Heart right ventricle (tissue), 16 donors: ENCODE measurements around the gene TTR. TPM values are rescaled to one million over a fixed set of nuclear protein-coding genes. Genes with fewer than 3 reads are reported as not detected.

Experiments
- ATAC-seq, 8 donors: fragments of 200-7000 bp; cut with Tn5 transposase; one replicate each; pipeline ENCODE4 v1.9.1; 2020; ENCODE audit warnings: mild to moderate bottlenecking in 8 of 8, moderate library complexity in 8 of 8, moderate number of reproducible peaks in 1 of 8
- DNase-seq, 2 donors: peaks; one replicate each; pipeline ENCODE4 v3.0.0-alpha.2; 2020
- H3K27ac ChIP-seq, 10 donors: fragments of 200-600 bp; sonication (generic) in 2 of 10; one replicate each; pipeline versions ENCODE4 v1.5.0 to v1.8.0; 2020 to 2022; ENCODE audit warnings: mild to moderate bottlenecking in 3 of 10
- H3K27me3 ChIP-seq, 7 donors: fragments of 200-600 bp; one replicate each; pipeline ENCODE4 v1.8.0; 2021 to 2022; ENCODE audit warnings: mild to moderate bottlenecking in 2 of 7
- H3K36me3 ChIP-seq, 9 donors: fragments of 200-600 bp; sonication (generic) in 1 of 9; one replicate each; pipeline versions ENCODE4 v1.5.0 to v1.8.0; 2020 to 2022; ENCODE audit warnings: mild to moderate bottlenecking in 2 of 9
- H3K4me1 ChIP-seq, 9 donors: fragments of 200-600 bp; sonication (generic) in 1 of 9; one replicate each; pipeline versions ENCODE4 v1.5.0 to v1.8.0; 2020 to 2022; ENCODE audit warnings: mild to moderate bottlenecking in 4 of 9
- H3K4me3 ChIP-seq, 10 donors: fragments of 200-600 bp; sonication (generic) in 2 of 10; one replicate each; pipeline versions ENCODE4 v1.5.0 to v1.8.0; 2020 to 2022; ENCODE audit warnings: mild to moderate bottlenecking in 7 of 10, moderate library complexity in 2 of 10
- H3K9me3 ChIP-seq, 11 donors: fragments of 200-600 bp in 10 of 11; sonication (generic) in 2 of 11; one replicate each; pipeline versions ENCODE4 v1.5.0 to v1.8.0; 2013 to 2022; ENCODE audit warnings: mild to moderate bottlenecking in 2 of 11, control low read depth in 1 of 11, moderate library complexity in 1 of 11
- CTCF ChIP-seq, 9 donors: fragments of 200-600 bp; sonication (generic) in 2 of 9; IDR thresholded peaks; one replicate each; pipeline versions ENCODE4 v1.5.0 to v1.8.0; 2021 to 2022; ENCODE audit warnings: antibody characterized with exemption in 9 of 9, mild to moderate bottlenecking in 5 of 9, moderate library complexity in 1 of 9
- WGBS, 2 donors: extraction: QIAGEN DNeasy Blood & Tissue Kit; methylation state at CpG; one replicate each; pipeline ENCODE4 v1.1.7; 2013; ENCODE audit warnings: inconsistent platforms in 1 of 2; 5-methylcytosine and 5-hydroxymethylcytosine counted together
- intact Hi-C, 10 donors: fragments of 100-400 bp; cut with DNase I; formaldehyde crosslinking; loops; one replicate each; pipeline versions ENCODE4 v1.11.1 to v1.14.2; 2022
- polyA plus RNA-seq, 2 donors: library from polyadenylated mRNA; stranded (reverse); fragments of 200-250 nt; gene quantifications; one replicate each; pipeline ENCODE4 v1.2.3, GENCODE V29; 2013
- total RNA-seq, 10 donors: library from RNA; stranded (reverse); fragmentation: NEBNext Ultra II Directional in 3 of 10; extraction: Animal tissue kit (Norgen Biotek cat#: 25700) in 3 of 10; gene quantifications; one replicate each; pipeline versions ENCODE4 v1.2.1 to v1.2.4, GENCODE V29; 2021 to 2023
- donor health status: Arrhythmogenic right ventricular cardiomyopathy.
- donor health status: ischemic (EF 13 %, LVEDD 7.1; RV severe dilation, severe dysfunction).
- donor health status: healthy with polysubstance abuse.
- donor health status: DM: no; HTN: yes; CAD: no.
- donor health status: DM: no; HTN: no; CAD: no.
- donor health status: ischemic (EF 25% LVEDD 6.9; RV normal size, moderate dysfunction).
- donor health status: ischemic (EF 25% LVEDD 5.7; RV mildly dilated, moderate dysfunction).
- donor health status: healthy.
- donor health status: DM: yes; HTN: yes; CAD: no.
- donor health status: Ischemic cardiomyopathy.
- donor health status: ischemic (EF 35%, LVEDD 5.7; RV mildly dilated, moderate dysfunction).
- donor health status: nonischemic (EF 11% LVEDD 7.7; RV severe dilation, severe dysfunction).
- donor health status: DM: yes; HTN: yes; CAD: no.
- donor health status: PGD.
- donor health status: ischemic (EF 29% LVEDD 5.4; RV normal size, mild dysfunction).
- donor health status: nonischemic (EF 23%, LVEDD 6.1; RV moderate dilation, normal function).

The TTR gene
- total and polyA plus RNA-seq, 12 donors = 0.46 to 1.6 TPM; not detected in 10

GRCh38 chr18:31573051-31573450, 18.6 kb upstream of the TTR start:
- Histone ChIP-seq H3K4me3 (no peak overlapping the region), H3K36me3 (no peaks in the 10 kb centered on the region), H3K27me3 (no peaks in the 10 kb centered on the region), H3K9me3 (no peaks in the 10 kb centered on the region), H3K4me1 (no peaks in the 10 kb centered on the region), H3K27ac (no peak overlapping the region)
- no peak for ATAC-seq
- intact Hi-C loops = loop anchor here in 1 of 10 donors (5.0 kb wide), 1 partner anchor 39 kb away; no protein-coding TSS in a partner anchor
- no peak for TF ChIP-seq CTCF (IDR thresholded peaks at IDR 0.05)
- no peak for DNase-seq
- 90 to 92% methylated on average over 3 of the region's 3 CpGs for WGBS, 2 donors

GRCh38 chr18:31574359-31574758, 17.3 kb upstream of the TTR start:
- whole genome bisulfite sequencing, 2 donors = 84 to 94% methylated on average over 1 of the region's 1 CpG
- TF ChIP-seq CTCF (IDR thresholded peaks at IDR 0.05) = no peak

GRCh38 chr18:31575515-31576257, 16.0 kb upstream of the TTR start:
- Histone ChIP-seq H3K36me3 (no peaks in the 10 kb centered on the region), H3K4me1 (no peaks in the 10 kb centered on the region), H3K4me3 (no peak overlapping the region), H3K27me3 (no peaks in the 10 kb centered on the region), H3K27ac (no peak overlapping the region), H3K9me3 (no peaks in the 10 kb centered on the region)
- no peak for TF ChIP-seq CTCF (IDR thresholded peaks at IDR 0.05)
- ATAC-seq (no peak), DNase-seq (no peak)
- intact Hi-C loops = no loop called here
- WGBS, 2 donors = 60 to 68% methylated on average over 3 of the region's 3 CpGs

More at GRCh38 chr18:31574359-31574758, 17.3 kb upstream of the TTR start:
- ATAC-seq = no peak
- H3K9me3 ChIP-seq = no peaks in the 10 kb centered on the region
- intact Hi-C loops = loop anchor here in 1 of 10 donors (5.0 kb wide), 1 partner anchor 38 kb away; no protein-coding TSS in a partner anchor
- H3K4me3 ChIP-seq = no peak overlapping the region
- DNase-seq = no peak
- H3K27me3 ChIP-seq = no peaks in the 10 kb centered on the region
- H3K27ac ChIP-seq = no peak overlapping the region
- no peaks in the 10 kb centered on the region for H3K36me3 ChIP-seq
- no peaks in the 10 kb centered on the region for H3K4me1 ChIP-seq

- intact Hi-C loops = no loop called here
Measured at GRCh38 chr18:31576670-31577069, 15.0 kb upstream of the TTR start.

More at GRCh38 chr18:31576670-31577069, 15.0 kb upstream of the TTR start:
- Histone ChIP-seq H3K36me3 (no peaks in the 10 kb centered on the region), H3K27me3 (no peaks in the 10 kb centered on the region), H3K4me3 (no peak overlapping the region), H3K9me3 (no peaks in the 10 kb centered on the region), H3K4me1 (no peaks in the 10 kb centered on the region), H3K27ac (no peak overlapping the region)
- TF ChIP-seq CTCF (IDR thresholded peaks at IDR 0.05) = no peak
- whole genome bisulfite sequencing, 2 donors = 60 to 68% methylated on average over 4 of the region's 4 CpGs
- no peak for ATAC-seq
- no peak for DNase-seq
